Right forelimb (tissue), 1 donor: Measurements from ENCODE around the gene POU2F2.
"Not testable (repeated sequence)": the region's sequence is repeated elsewhere in the genome, so short reads cannot be mapped to it uniquely, and the experiment has no call there.

Source experiments
- DNase-seq: peaks from one replicate; pipeline ENCODE4 v3.0.0-alpha.2; 2018

POU2F2 gene

GRCh38 chr19:42124386-42124901 lies 7.8 kb downstream of the POU2F2 start:
- no peak for DNase-seq

GRCh38 chr19:42123765-42124164 lies 8.5 kb downstream of the POU2F2 start:
- DNase-seq = no peak

- DNase-seq = no peak
Observed at GRCh38 chr19:42122691-42123607, 9.3 kb downstream of the POU2F2 start.

GRCh38 chr19:42121656-42122069 lies 10.6 kb downstream of the POU2F2 start:
- DNase-seq = no peak

GRCh38 chr19:42121036-42121621 lies 11.1 kb downstream of the POU2F2 start:
- no peak for DNase-seq

- DNase-seq = no peak
Observed at GRCh38 chr19:42120276-42120980, 11.8 kb downstream of the POU2F2 start.

- no peak for DNase-seq
Observed at GRCh38 chr19:42117076-42117475, 15.2 kb downstream of the POU2F2 start.

GRCh38 chr19:42116308-42117075 lies 15.8 kb downstream of the POU2F2 start:
- no peak for DNase-seq

GRCh38 chr19:42115705-42116104 lies 16.5 kb downstream of the POU2F2 start:
- DNase-seq = no peak

- no peak for DNase-seq
Observed at GRCh38 chr19:42115219-42115618, 17.0 kb downstream of the POU2F2 start.

- no peak for DNase-seq
Observed at GRCh38 chr19:42114412-42114811, 17.8 kb downstream of the POU2F2 start.

GRCh38 chr19:42113641-42114348 lies 18.5 kb downstream of the POU2F2 start:
- DNase-seq = no peak

- no peak for DNase-seq
Observed at GRCh38 chr19:42111811-42112210, 20.4 kb downstream of the POU2F2 start.

- no peak for DNase-seq
Observed at GRCh38 chr19:42111384-42111783, 20.9 kb downstream of the POU2F2 start.

GRCh38 chr19:42110658-42111057 lies 21.6 kb downstream of the POU2F2 start:
- no peak for DNase-seq

- no peak for DNase-seq
Observed at GRCh38 chr19:42109896-42110295, 22.4 kb downstream of the POU2F2 start.

- peak; percentile 83 for DNase-seq
Observed at GRCh38 chr19:42108527-42109389, 23.5 kb downstream of the POU2F2 start.

GRCh38 chr19:42105368-42105767 lies 26.9 kb downstream of the POU2F2 start:
- no peak for DNase-seq

- DNase-seq = no peak
Observed at GRCh38 chr19:42102877-42103276, 29.4 kb downstream of the POU2F2 start.

- not testable (repeated sequence) for DNase-seq
Observed at GRCh38 chr19:42100241-42100640, 32.0 kb downstream of the POU2F2 start.
